ES-I3 (cell line): ENCODE data around the gene ACRV1.
A peak's percentile ranks its signal among the peaks of the same experiment; 100 is the strongest.

Experiments used
- H3K36me3 ChIP-seq: 2 replicates; pipeline ENCODE4 v1.6.1; 2013; ENCODE audit warnings: mild to moderate bottlenecking, low read length, control low read depth, moderate library complexity; ENCODE audit not compliant: insufficient read depth
- H3K4me1 ChIP-seq: 2 replicates; pipeline ENCODE4 v1.6.1; 2013; ENCODE audit warnings: mild to moderate bottlenecking, control low read depth, low read length; ENCODE audit not compliant: insufficient read depth
- H3K9ac ChIP-seq: 2 replicates; pipeline ENCODE4 v1.6.1; 2013; ENCODE audit warnings: low read depth, mild to moderate bottlenecking, low read length, moderate library complexity
- H3K9me3 ChIP-seq: 2 replicates; pipeline ENCODE4 v1.6.1; 2013; ENCODE audit warnings: mild to moderate bottlenecking, low read length, moderate library complexity; ENCODE audit not compliant: control insufficient read depth, insufficient read depth

The ACRV1 gene

DNA sequence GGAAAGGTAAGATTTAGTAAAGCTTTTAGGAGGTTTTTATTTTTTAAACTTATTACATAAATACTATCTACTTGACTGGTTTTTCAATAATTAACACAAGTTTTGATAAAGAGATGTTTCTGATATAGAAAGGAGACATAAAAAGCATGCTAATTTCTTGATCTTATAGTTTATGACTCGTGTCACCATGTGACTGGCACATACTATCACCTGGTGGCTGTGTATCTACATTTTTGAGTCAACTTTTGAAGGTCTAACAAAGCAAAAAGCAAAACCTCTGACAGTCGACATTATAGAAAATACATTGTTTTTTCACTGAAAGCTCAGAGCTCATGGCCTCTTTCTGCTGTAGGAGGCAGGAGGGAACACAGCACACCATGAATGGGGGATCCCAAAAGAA is 810 bp downstream of the ACRV1 start:
- Histone ChIP-seq H3K36me3 (peaks cover 10% of the 10 kb centered on the region), H3K4me1 (no peaks in the 10 kb centered on the region), H3K9me3 (no peaks in the 10 kb centered on the region), H3K9ac (no peak overlapping the region)

DNA sequence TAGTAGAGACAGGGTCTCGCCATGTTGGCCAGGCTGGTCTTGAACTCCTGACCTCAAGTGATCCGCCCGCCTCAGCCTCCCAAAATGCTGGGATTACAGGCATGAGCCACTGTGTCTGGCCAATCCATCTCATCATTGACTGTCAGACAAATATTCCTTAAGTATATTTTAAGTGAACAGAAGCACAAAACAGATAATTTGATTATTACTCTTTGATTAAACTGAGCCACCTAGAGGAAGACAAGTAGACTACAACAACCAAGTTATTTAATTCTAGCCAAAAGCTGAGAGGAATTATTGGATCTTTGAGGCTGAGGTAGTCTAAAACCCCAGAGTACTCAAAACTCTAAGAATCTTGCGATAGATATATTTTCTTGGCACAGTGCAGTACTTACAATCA is 1.2 kb downstream of the ACRV1 start:
- no peak overlapping the region for H3K9ac ChIP-seq
- H3K36me3 ChIP-seq, result peaks cover 10% of the 10 kb centered on the region
- no peaks in the 10 kb centered on the region for H3K4me1 ChIP-seq
- no peaks in the 10 kb centered on the region for H3K9me3 ChIP-seq

DNA sequence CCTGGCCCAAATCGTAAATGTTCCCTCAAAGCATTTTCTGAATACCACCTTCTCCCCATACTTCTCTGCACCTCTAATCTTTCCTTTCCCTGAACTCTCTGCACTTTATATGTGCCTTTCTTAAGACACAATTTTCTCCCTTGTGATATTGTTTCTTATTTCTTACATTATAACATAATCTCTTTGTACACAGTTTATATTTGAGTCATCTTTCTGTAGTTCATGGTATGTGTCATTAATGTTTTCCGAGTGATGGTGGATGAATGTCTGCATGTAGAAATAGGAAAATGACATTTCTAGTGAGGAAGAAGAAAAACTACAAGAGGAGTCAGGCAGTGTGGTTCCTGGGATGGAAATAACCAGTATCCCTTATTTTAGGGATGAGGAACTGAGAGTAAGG is 5.5 kb downstream of the ACRV1 start:
- Histone ChIP-seq H3K9ac (no peak overlapping the region), H3K4me1 (no peaks in the 10 kb centered on the region), H3K36me3 (peaks cover 5% of the 10 kb centered on the region), H3K9me3 (no peaks in the 10 kb centered on the region)

DNA sequence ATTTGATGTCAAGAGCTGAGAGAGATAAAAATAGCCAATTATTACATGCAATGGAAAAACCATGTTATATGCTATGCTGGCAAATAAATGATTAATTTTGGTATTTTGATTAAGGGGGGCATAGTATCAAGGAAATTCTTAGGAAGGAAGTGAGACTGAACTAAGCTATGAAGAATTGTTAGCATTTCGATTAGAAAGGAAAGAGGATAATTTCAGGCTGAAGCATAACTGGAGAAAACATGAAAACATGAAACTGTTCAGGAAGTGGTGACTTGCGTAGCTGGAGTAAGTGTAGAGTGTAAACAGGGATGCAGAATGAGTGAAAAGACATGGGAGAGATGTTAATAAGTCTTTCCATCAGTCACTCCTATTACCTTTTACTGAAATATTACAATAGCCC is 6.4 kb downstream of the ACRV1 start:
- Histone ChIP-seq H3K9me3 (no peaks in the 10 kb centered on the region), H3K36me3 (no peaks in the 10 kb centered on the region), H3K4me1 (no peaks in the 10 kb centered on the region), H3K9ac (no peak overlapping the region)

DNA sequence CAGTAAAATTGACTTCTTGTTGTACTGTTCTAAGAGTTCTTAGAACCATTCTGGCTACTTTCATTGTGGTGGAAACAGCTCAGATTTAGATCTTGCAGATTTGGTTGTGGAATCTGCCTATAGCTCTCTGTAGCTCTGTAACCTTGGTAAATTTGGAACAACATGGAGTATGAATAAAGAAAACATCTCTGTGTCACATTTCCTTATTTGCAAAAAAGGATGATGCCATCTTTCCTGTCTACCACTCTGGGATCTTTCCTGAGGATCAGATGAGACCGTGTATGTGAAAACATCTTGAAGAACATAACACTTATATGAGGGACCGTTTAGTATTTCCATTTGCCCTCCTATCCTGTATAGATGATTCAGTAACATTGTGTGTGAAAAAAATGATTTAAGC is 9.1 kb downstream of the ACRV1 start:
- Histone ChIP-seq H3K9ac (no peak overlapping the region), H3K9me3 (no peaks in the 10 kb centered on the region), H3K36me3 (no peaks in the 10 kb centered on the region), H3K4me1 (no peaks in the 10 kb centered on the region)

DNA sequence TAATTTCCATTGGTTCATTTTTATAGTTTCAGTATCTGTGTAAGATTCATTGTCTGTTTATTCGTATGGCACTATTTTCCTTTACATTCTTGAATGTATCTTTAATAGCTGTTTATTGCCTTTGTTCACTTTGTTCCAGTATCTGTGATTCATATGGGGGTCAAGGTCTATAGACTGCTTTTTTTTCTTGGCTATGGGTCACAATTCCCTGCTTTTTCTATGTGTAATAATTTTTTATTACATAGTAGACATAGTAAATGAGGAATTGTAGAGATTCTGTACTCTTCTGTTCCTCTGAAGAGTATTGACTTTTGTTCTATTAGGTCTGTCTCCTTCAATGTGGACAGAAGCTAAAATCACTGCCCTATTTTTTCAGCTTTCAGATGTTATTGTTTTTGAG is 10.5 kb downstream of the ACRV1 start:
- Histone ChIP-seq H3K9me3 (no peaks in the 10 kb centered on the region), H3K4me1 (no peaks in the 10 kb centered on the region), H3K36me3 (no peaks in the 10 kb centered on the region)

DNA sequence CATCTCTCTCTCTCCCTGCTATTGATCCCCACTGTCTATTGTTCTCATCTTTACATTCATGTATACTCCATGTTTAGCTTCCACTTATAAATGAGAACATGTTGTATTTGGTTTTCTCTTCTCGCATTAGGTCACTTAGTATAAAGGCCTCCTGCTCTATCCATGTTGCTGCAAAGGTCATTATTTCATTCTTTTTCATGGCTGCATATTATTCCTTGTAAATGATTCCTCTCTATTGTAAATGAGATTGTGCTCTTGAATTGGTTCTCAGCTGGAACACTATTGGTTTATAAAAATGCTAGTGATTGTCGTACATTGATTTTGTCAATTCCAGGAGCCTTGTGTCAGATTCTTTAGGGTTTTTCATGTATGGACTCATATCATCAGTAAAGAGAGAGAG is 13.5 kb downstream of the ACRV1 start:
- no peaks in the 10 kb centered on the region for H3K36me3 ChIP-seq
- H3K9ac ChIP-seq, result no peak overlapping the region
- H3K4me1 ChIP-seq, result no peaks in the 10 kb centered on the region
- H3K9me3 ChIP-seq, result no peaks in the 10 kb centered on the region

More for the DNA sequence above, 10.5 kb downstream of the ACRV1 start:
- no peak overlapping the region for H3K9ac ChIP-seq

DNA sequence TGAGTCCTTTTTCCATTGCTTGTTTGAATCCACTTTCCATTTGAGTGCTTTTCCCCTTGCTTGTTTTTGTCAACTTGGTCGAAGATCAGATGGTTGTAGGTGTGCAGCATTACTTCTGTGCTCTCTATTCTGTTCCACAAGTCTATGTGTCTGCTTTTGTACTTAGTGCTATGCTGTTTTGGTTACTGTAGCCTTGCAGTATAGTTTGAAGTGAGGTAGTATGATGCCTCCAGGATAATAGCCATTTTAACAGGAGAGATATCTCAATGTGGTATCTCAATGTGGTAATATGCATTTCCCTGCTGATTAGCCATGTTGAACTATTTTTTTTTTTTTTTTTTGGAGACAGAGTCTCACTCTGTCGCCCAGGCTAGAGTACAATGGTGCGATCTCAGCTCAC is 16.7 kb downstream of the ACRV1 start:
- Histone ChIP-seq H3K9me3 (no peaks in the 10 kb centered on the region), H3K4me1 (no peaks in the 10 kb centered on the region), H3K36me3 (no peaks in the 10 kb centered on the region), H3K9ac (no peak overlapping the region)

DNA sequence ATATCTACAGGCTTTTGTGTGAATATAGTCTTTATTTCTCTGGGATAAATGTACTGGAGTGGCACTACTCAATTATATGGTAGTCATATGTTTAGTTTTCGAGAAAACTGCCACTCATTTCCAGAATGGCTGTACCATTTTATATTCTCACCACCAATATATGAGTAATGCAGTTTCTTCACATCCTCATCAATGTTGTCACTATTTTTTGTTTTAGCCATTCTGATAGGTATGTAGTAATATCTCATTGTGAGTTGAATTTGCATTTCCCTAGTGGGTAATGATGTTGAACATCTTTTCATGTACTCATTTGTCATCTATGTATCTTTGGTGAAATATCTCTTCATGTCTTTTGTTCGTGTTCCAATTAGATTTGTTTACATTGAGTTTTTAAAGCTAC is 18.0 kb downstream of the ACRV1 start:
- H3K4me1 ChIP-seq, result no peaks in the 10 kb centered on the region
- no peaks in the 10 kb centered on the region for H3K36me3 ChIP-seq
- no peak overlapping the region for H3K9ac ChIP-seq
- no peaks in the 10 kb centered on the region for H3K9me3 ChIP-seq

DNA sequence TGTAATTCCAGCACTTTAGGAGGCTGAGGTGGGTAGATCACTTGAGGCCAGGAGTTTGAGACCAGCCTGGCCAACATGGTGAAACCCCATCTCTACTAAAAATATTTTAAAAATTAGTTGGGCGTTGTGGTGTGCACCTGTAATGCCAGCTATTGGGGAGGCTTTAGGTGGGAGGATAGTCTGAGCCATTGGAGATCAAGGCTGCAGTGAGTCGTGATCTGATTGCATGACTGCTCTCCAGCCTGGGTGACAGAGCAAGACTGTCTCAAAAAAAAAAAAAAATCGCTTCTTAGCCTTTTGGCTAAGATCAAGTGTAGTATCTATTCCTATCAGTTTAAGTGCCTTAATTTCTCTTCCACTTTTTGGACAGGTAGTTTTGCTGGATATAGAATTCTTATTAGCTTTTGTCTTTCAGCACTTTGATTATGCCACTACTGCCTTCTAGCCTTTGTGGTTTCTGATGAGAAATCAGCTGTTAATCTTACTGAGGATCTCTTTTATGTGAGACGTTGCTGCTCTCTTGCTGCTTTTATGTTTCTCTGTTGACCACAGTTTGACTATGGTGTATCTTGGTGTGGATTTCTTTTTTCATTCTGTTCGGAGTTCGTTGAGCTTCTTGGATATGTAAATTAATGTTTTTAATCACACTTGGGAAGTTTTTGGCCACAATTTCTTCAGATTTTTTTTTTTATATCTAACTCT is 31.0 kb downstream of the ACRV1 start:
- H3K4me1 ChIP-seq, result no peaks in the 10 kb centered on the region
- no peaks in the 10 kb centered on the region for H3K9me3 ChIP-seq
- peaks cover 16% of the 10 kb centered on the region for H3K36me3 ChIP-seq
- H3K9ac ChIP-seq, result no peak overlapping the region

DNA sequence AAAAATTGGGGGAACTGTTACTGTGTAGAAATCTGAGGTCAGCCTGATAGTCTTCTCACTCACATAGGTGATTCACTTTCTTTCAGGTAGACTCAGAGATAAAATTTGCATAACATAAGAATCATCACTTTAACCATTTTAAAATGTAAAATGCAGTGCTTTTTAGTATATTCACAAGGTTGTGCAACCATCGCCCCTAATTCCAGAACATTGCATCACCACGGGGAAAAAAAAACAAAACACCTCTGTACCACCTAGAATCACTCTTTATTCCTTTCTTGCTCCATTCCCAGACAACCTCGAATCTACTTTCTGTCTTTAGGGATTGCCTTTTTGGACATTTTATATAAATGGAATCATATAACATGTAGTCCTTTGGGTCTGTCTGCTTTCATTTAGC is 34.8 kb downstream of the ACRV1 start:
- Histone ChIP-seq H3K9me3 (no peaks in the 10 kb centered on the region), H3K9ac (no peak overlapping the region; the same call in 1 of the 2 replicates), H3K36me3 (peaks cover 17% of the 10 kb centered on the region), H3K4me1 (no peaks in the 10 kb centered on the region)

DNA sequence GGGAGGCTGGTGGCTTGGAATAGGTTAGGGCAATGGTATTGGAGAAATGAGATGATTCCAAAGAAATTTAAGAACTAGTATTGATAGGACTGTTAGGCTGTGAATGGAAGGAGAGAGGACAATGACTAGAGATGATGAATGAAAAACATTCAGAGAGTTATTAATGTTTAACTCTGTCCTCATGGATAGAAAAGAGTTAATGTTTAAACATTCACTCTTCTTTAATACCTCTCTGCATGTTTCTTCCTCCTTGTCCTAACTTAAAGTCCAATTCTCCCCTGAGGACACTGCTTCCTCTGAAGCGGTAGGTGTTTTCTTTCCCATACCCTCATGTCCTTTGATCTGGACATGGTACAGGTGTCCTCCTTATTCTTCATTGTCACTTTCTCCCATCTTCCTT is 42.3 kb downstream of the ACRV1 start:
- H3K36me3 ChIP-seq, result peaks cover 18% of the 10 kb centered on the region
- no peaks in the 10 kb centered on the region for H3K9me3 ChIP-seq
- H3K4me1 ChIP-seq, result no peaks in the 10 kb centered on the region
- H3K9ac ChIP-seq, result no peak overlapping the region

DNA sequence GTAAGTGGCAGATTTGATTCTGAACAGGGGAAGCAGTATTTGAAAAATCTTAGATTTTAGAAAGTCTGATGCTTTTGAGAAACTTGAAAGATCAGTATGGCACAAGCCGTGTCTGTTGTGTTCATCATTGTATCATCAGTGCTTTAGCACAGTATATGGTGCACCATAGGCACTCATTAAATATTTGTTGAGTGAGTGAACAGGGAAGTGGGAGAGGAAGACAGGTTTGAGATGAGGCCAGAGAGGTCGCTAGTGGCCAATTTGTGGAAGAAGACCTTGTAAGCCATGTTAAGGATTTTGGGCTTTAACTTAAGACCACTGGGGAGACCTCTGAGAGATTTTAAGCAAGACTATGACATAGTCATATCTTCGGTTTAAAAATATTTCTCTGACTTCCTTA is 42.8 kb downstream of the ACRV1 start:
- peaks cover 22% of the 10 kb centered on the region for H3K36me3 ChIP-seq
- no peaks in the 10 kb centered on the region for H3K4me1 ChIP-seq
- H3K9ac ChIP-seq, result no peak overlapping the region
- no peaks in the 10 kb centered on the region for H3K9me3 ChIP-seq

DNA sequence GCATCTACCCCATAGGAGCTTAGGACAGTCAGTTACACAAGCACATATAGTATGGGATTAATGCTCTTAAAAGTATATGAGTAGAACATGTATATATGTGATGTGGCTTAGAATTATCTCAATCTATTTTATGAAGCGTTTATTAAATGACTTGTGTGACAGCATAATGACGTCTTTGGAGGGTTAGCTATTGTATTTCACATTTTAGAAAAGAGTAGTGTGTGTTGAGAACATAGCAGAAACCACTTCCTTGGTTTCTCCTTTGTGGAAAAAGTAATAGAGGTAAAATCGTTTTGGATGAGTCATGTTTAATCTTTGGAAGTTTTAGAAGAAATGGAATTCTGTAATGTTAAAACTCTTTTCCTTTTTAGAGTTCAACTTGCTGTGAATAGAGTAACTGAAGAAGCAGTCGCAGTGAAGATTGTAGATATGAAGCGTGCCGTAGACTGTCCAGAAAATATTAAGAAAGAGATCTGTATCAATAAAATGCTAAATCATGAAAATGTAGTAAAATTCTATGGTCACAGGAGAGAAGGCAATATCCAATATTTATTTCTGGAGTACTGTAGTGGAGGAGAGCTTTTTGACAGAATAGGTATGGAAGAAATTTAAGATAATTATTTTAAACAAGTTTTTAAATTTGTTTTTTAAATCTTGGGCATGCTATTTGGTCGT is 53.3 kb downstream of the ACRV1 start:
- H3K36me3 ChIP-seq, result peaks cover 11% of the 10 kb centered on the region
- H3K9ac ChIP-seq, result peak overlapping the region; percentile 91
- H3K4me1 ChIP-seq, result peaks cover 7% of the 10 kb centered on the region
- H3K9me3 ChIP-seq, result no peaks in the 10 kb centered on the region

DNA sequence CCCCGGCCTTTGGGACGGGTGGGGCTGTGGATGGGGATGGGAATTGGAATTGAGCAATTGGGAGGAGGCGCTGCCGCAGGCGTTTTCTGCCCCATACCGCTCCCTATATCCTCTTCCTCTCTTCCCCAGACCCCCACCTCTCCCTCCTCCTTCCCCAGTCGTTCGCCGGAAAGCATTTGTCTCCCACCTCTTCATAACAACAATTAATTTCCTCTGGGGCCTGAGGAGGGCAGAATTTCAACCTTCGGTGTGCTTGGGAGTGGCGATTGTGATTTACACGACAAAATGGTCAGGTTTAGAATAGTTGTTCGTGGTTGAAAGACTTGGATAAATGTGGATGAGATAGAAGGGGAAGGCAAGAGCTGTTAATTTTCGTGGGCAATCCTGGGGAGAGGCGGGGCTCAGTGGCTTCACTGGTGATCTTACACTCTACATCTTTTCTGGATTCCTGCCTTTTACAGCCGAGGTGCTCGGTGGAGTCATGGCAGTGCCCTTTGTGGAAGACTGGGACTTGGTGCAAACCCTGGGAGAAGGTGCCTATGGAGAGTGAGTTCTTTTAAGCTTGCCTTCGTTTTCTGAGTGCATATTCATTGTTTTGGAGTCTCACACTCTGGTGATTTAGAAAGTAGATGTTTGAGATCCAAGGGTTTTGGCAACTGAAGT is 54.2 kb downstream of the ACRV1 start:
- peak overlapping the region; percentile 91 for H3K9ac ChIP-seq
- peaks cover 7% of the 10 kb centered on the region for H3K36me3 ChIP-seq
- H3K9me3 ChIP-seq, result no peaks in the 10 kb centered on the region
- peaks cover 7% of the 10 kb centered on the region for H3K4me1 ChIP-seq
